K562 (cell line): ENCODE results near the gene SSR2.

Source experiments
- ETV6 ChIP-seq, 3 experiments: fragments of 150-350 bp in 1 of 3; sonication (generic) in 1 of 3; formaldehyde crosslinking in 1 of 3; IDR thresholded peaks; 2 replicates each; pipeline versions ENCODE4 v1.6.1 to v1.8.0; 2014 to 2022; ENCODE audit warnings: borderline replicate concordance in 2 of 3, low read depth in 2 of 3, antibody characterized with exemption in 1 of 3, low read length in 1 of 3, mild to moderate bottlenecking in 1 of 3, missing genetic modification reagents in 1 of 3
- POLR2A ChIP-seq: fragments of 450-650 bp; conservative IDR thresholded peaks from 2 replicates; pipeline ENCODE4 v1.6.1; 2016
- RBFOX2 ChIP-seq: fragments of 200-400 bp; formaldehyde crosslinking; IDR thresholded peaks from 2 replicates; pipeline ENCODE4 v1.6.1; 2017; ENCODE audit warnings: low read depth, mild to moderate bottlenecking, low read length, moderate library complexity
- RHOXF2B ChIP-seq: fragments of 250-450 bp; sonication (Bioruptor Pico); conservative IDR thresholded peaks from 2 replicates; pipeline ENCODE4 v1.5.1; 2021
- SP2 ChIP-seq: IDR thresholded peaks from 2 replicates; pipeline ENCODE4 v1.6.1; 2011; ENCODE audit warnings: mild to moderate bottlenecking, low read depth, low read length, moderate library complexity; ENCODE audit not compliant: poor library complexity, severe bottlenecking; ENCODE audit errors: extremely low read depth
- TF ChIP-seq, protein P1 (sequence below), 3 experiments: IDR thresholded peaks in 2 of 3; conservative IDR thresholded peaks in 1 of 3; 2 replicates each; pipeline ENCODE4 v1.5.1; 2011 to 2012; ENCODE audit warnings: low read length in 3 of 3, mild to moderate bottlenecking in 3 of 3, control low read depth in 2 of 3, improper control_type of control experiment in 1 of 3, inconsistent platforms in 1 of 3, low read depth in 1 of 3, mixed read lengths in 1 of 3, moderate library complexity in 1 of 3; ENCODE audit not compliant: insufficient read depth in 2 of 3
- TF ChIP-seq, protein P2 (sequence below): IDR thresholded peaks from 3 replicates; pipeline ENCODE4 v1.6.1; 2011; ENCODE audit warnings: borderline replicate concordance, mild to moderate bottlenecking; ENCODE audit not compliant: insufficient read length, insufficient read depth

GRCh38 chr1:156055281-156056048 lies 34.7 kb upstream of the SSR2 start:
- TF ChIP-seq, protein P1, sequence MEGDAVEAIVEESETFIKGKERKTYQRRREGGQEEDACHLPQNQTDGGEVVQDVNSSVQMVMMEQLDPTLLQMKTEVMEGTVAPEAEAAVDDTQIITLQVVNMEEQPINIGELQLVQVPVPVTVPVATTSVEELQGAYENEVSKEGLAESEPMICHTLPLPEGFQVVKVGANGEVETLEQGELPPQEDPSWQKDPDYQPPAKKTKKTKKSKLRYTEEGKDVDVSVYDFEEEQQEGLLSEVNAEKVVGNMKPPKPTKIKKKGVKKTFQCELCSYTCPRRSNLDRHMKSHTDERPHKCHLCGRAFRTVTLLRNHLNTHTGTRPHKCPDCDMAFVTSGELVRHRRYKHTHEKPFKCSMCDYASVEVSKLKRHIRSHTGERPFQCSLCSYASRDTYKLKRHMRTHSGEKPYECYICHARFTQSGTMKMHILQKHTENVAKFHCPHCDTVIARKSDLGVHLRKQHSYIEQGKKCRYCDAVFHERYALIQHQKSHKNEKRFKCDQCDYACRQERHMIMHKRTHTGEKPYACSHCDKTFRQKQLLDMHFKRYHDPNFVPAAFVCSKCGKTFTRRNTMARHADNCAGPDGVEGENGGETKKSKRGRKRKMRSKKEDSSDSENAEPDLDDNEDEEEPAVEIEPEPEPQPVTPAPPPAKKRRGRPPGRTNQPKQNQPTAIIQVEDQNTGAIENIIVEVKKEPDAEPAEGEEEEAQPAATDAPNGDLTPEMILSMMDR (IDR thresholded peaks at IDR 0.05 in 2 of 3, conservative IDR thresholded peaks at IDR 0.05 in 1 of 3; ENCODE audit: insufficient read depth in 2 of 3, low read depth in 1 of 3, low read length in 3 of 3): no peak
- TF ChIP-seq ETV6 (IDR thresholded peaks at IDR 0.05; ENCODE audit: borderline replicate concordance in 1 of 2, low read depth in 2 of 2, low read length in 1 of 2): no peak
- TF ChIP-seq ETV6 (CRISPR knock-in tag; IDR thresholded peaks at IDR 0.05; ENCODE audit: borderline replicate concordance): no peak
- no peak for TF ChIP-seq RBFOX2
- no peak for TF ChIP-seq RHOXF2B (CRISPR knock-in tag)
- no peak for TF ChIP-seq SP2
- TF ChIP-seq, protein P2, sequence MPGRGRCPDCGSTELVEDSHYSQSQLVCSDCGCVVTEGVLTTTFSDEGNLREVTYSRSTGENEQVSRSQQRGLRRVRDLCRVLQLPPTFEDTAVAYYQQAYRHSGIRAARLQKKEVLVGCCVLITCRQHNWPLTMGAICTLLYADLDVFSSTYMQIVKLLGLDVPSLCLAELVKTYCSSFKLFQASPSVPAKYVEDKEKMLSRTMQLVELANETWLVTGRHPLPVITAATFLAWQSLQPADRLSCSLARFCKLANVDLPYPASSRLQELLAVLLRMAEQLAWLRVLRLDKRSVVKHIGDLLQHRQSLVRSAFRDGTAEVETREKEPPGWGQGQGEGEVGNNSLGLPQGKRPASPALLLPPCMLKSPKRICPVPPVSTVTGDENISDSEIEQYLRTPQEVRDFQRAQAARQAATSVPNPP: no peak
- TF ChIP-seq POLR2A: no peak
